ENCODE results near the gene DNAI2. TPM values are rescaled to one million over a fixed set of nuclear protein-coding genes. Genes with fewer than 3 reads are reported as not detected.

The DNAI2 gene
- total RNA-seq, 1 experiment from 2014 or later = not detected

GRCh38 chr17:74307984-74308773, 34.1 kb downstream of the DNAI2 start:
- Histone ChIP-seq H3K27ac (ENCODE audit: low read length) (no peak overlapping the region), H3K4me2 (ENCODE audit: low read length) (no peak overlapping the region), H3K36me3 (ENCODE audit: low read depth, low read length) (no peaks in the 10 kb centered on the region), H3K9me3 (ENCODE audit: low read length) (peaks cover 6% of the 10 kb centered on the region; the same call in 1 of the 2 replicates), H3F3A (ENCODE audit: low read length, unreplicated experiment) (no peaks in the 10 kb centered on the region), H3K9me2 (replicated peaks; ENCODE audit: low read length) (no peaks in the 10 kb centered on the region), H3K4me1 (ENCODE audit: insufficient read depth, low read length) (no peaks in the 10 kb centered on the region), H3K79me2 (ENCODE audit: low read length) (no peaks in the 10 kb centered on the region), H4K20me1 (ENCODE audit: low read length) (no peaks in the 10 kb centered on the region), H3K27me3 (ENCODE audit: low read length) (peaks cover 14% of the 10 kb centered on the region), H2AFZ (ENCODE audit: low read length) (no peak overlapping the region), H3K4me3 (ENCODE audit: low read length) (no peak overlapping the region), H3K9ac (ENCODE audit: low read length) (no peak overlapping the region)
- TF ChIP-seq CTCF (conservative IDR thresholded peaks at IDR 0.05; ENCODE audit: low read depth, low read length) = no peak
- no TSS peak for BruUV-seq (replicated peaks)
- DNase-seq (no peak), ATAC-seq (peak; percentile 40; the same call in 1 of the 2 replicates)
- POLR2A ChIA-PET (ENCODE audit: unreplicated experiment) = no interaction called here
- CTCF ChIA-PET = no interaction called here
- intact Hi-C loops (cut with micrococcal nuclease) = no loop called here

GRCh38 chr17:74309902-74310301, 35.9 kb downstream of the DNAI2 start:
- ATAC-seq = no peak
- intact Hi-C loops (cut with micrococcal nuclease) = no loop called here
- H3K27me3 ChIP-seq (ENCODE audit: low read length) = peaks cover 25% of the 10 kb centered on the region
- peaks cover 6% of the 10 kb centered on the region; the same call in 1 of the 2 replicates for H3K9me3 ChIP-seq (ENCODE audit: low read length)
- H3K4me2 ChIP-seq (ENCODE audit: low read length) = no peak overlapping the region
- BruUV-seq (replicated peaks) = no TSS peak
- H3K9me2 ChIP-seq (replicated peaks; ENCODE audit: low read length) = no peaks in the 10 kb centered on the region
- H3F3A ChIP-seq (ENCODE audit: low read length, unreplicated experiment) = no peaks in the 10 kb centered on the region
- H3K36me3 ChIP-seq (ENCODE audit: low read depth, low read length) = no peaks in the 10 kb centered on the region
- CTCF ChIA-PET = interaction anchor here (0.7 kb wide), 1 partner anchor 82 kb away, joined by 3 read pairs; no protein-coding TSS in a partner anchor
- TF ChIP-seq CTCF (conservative IDR thresholded peaks at IDR 0.05; ENCODE audit: low read depth, low read length) (no peak), EZH2phosphoT487 (IDR thresholded peaks at IDR 0.05; ENCODE audit: borderline replicate concordance, low read length) (no peak), EZH2 (IDR thresholded peaks at IDR 0.05; ENCODE audit: low read length, unreplicated experiment) (no peak)
- H2AFZ ChIP-seq (ENCODE audit: low read length) = no peak overlapping the region
- no peaks in the 10 kb centered on the region for H3K79me2 ChIP-seq (ENCODE audit: low read length)
- H3K9ac ChIP-seq (ENCODE audit: low read length) = no peak overlapping the region
- no peak overlapping the region for H3K4me3 ChIP-seq (ENCODE audit: low read length)
- DNase-seq = no peak
- H3K27ac ChIP-seq (ENCODE audit: low read length) = no peak overlapping the region
- no peaks in the 10 kb centered on the region for H3K4me1 ChIP-seq (ENCODE audit: insufficient read depth, low read length)
- no peaks in the 10 kb centered on the region for H4K20me1 ChIP-seq (ENCODE audit: low read length)
- POLR2A ChIA-PET (ENCODE audit: unreplicated experiment) = no interaction called here

GRCh38 chr17:74314877-74315276, 40.8 kb downstream of the DNAI2 start:
- ChIA-PET POLR2A (ENCODE audit: unreplicated experiment) (no interaction called here), CTCF (no interaction called here)
- peaks cover 24% of the 10 kb centered on the region for H3K27me3 ChIP-seq (ENCODE audit: low read length)
- H3K79me2 ChIP-seq (ENCODE audit: low read length) = no peaks in the 10 kb centered on the region
- H3K4me1 ChIP-seq (ENCODE audit: insufficient read depth, low read length) = no peaks in the 10 kb centered on the region
- H3K9ac ChIP-seq (ENCODE audit: low read length) = no peak overlapping the region
- ATAC-seq = no peak
- H2AFZ ChIP-seq (ENCODE audit: low read length) = no peak overlapping the region
- H3F3A ChIP-seq (ENCODE audit: low read length, unreplicated experiment) = no peaks in the 10 kb centered on the region
- DNase-seq = no peak
- no peak overlapping the region for H3K4me2 ChIP-seq (ENCODE audit: low read length)
- no peaks in the 10 kb centered on the region for H3K36me3 ChIP-seq (ENCODE audit: low read depth, low read length)
- no peak overlapping the region for H3K4me3 ChIP-seq (ENCODE audit: low read length)
- intact Hi-C loops (cut with micrococcal nuclease) = no loop called here
- no TSS peak for BruUV-seq (replicated peaks)
- H3K27ac ChIP-seq (ENCODE audit: low read length) = no peak overlapping the region
- TF ChIP-seq EZH2 (IDR thresholded peaks at IDR 0.05; ENCODE audit: low read length, unreplicated experiment) = no peak
- TF ChIP-seq EZH2phosphoT487 (IDR thresholded peaks at IDR 0.05; ENCODE audit: borderline replicate concordance, low read length) = no peak
- no peak for TF ChIP-seq CTCF (conservative IDR thresholded peaks at IDR 0.05; ENCODE audit: low read depth, low read length)
- no peaks in the 10 kb centered on the region for H3K9me2 ChIP-seq (replicated peaks; ENCODE audit: low read length)
- no peaks in the 10 kb centered on the region for H4K20me1 ChIP-seq (ENCODE audit: low read length)
- peaks cover 6% of the 10 kb centered on the region; the same call in 1 of the 2 replicates for H3K9me3 ChIP-seq (ENCODE audit: low read length)
